Activated naive CD4-positive, alpha-beta T cell treated with anti-CD3 and anti-CD28 coated beads, Interleukin-2, amount 50 U/mL, for 16 hours (primary cell): ENCODE data around the gene RTN4.
"Not testable (repeated sequence)": the region's sequence is repeated elsewhere in the genome, so short reads cannot be mapped to it uniquely, and the experiment has no call there.

ENCODE experiments used
- DNase-seq: peaks from one replicate; pipeline ENCODE4 v3.0.0-alpha.2; 2020

Gene RTN4

GRCh38 chr2:55073000-55073983 is 23.0 kb upstream of the RTN4 start:
- DNase-seq: no peak

GRCh38 chr2:55063713-55064323 is 13.6 kb upstream of the RTN4 start:
- DNase-seq: no peak

GRCh38 chr2:55063226-55063625 is 13.0 kb upstream of the RTN4 start:
- no peak for DNase-seq

GRCh38 chr2:55062754-55063153 is 12.5 kb upstream of the RTN4 start:
- DNase-seq: no peak

- DNase-seq: no peak
Measured at GRCh38 chr2:55061523-55062344, 11.5 kb upstream of the RTN4 start.

GRCh38 chr2:55059793-55060192 is 9.5 kb upstream of the RTN4 start:
- DNase-seq: no peak

- DNase-seq: no peak
Measured at GRCh38 chr2:55057474-55057873, 7.2 kb upstream of the RTN4 start.

- no peak for DNase-seq
Measured at GRCh38 chr2:55056024-55056521, 5.8 kb upstream of the RTN4 start.

GRCh38 chr2:55054106-55054875 is 4.0 kb upstream of the RTN4 start:
- DNase-seq: no peak

GRCh38 chr2:55053225-55053624 is 3.0 kb upstream of the RTN4 start:
- not testable (repeated sequence) for DNase-seq

GRCh38 chr2:55052129-55053061 is 2.1 kb upstream of the RTN4 start:
- no peak for DNase-seq

GRCh38 chr2:55051026-55051866 is 995 bp upstream of the RTN4 start:
- no peak for DNase-seq

- DNase-seq: no peak
Measured at GRCh38 chr2:55049821-55050099, 491 bp downstream of the RTN4 start.

GRCh38 chr2:55049043-55049820 is 1.0 kb downstream of the RTN4 start:
- peak; percentile 65 for DNase-seq

GRCh38 chr2:55048508-55049042 is 1.7 kb downstream of the RTN4 start:
- DNase-seq: no peak

GRCh38 chr2:55047677-55048299 is 2.5 kb downstream of the RTN4 start:
- no peak for DNase-seq

- no peak for DNase-seq
Measured at GRCh38 chr2:55045780-55046179, 4.5 kb downstream of the RTN4 start.

GRCh38 chr2:55043841-55044240 is 6.4 kb downstream of the RTN4 start:
- no peak for DNase-seq

- no peak for DNase-seq
Measured at GRCh38 chr2:55038428-55038827, 11.8 kb downstream of the RTN4 start.
